Common myeloid progenitor, CD34-positive (primary cell): ENCODE results near the gene ATXN7L1.

Experiments used
- CTCF ChIA-PET: fragments of 350-600 bp; sonication (Branson Sonifier 250); formaldehyde crosslinking; loops from one replicate; lab custom pipeline; 2021; ENCODE audit warnings: antibody characterized with exemption; lab: Charles Lee
- POLR2A ChIA-PET: fragments of 350-600 bp; sonication (Branson Sonifier 250); formaldehyde crosslinking; loops from one replicate; lab custom pipeline; 2021; ENCODE audit warnings: antibody characterized with exemption; lab: Charles Lee
- DNase-seq, 3 donors: peaks; one replicate each; pipeline versions ENCODE4 v3.0.0 to v3.0.0-alpha.2; 2013
- H3K27ac ChIP-seq, 2 experiments: 1 replicate in 1 of 2; 2 replicates in 1 of 2; pipeline ENCODE4 v1.7.0; 2013; ENCODE audit warnings: inconsistent platforms in 2 of 2, low read length in 2 of 2, mild to moderate bottlenecking in 2 of 2, low read depth in 1 of 2, moderate library complexity in 1 of 2; ENCODE audit not compliant: severe bottlenecking in 2 of 2, insufficient read depth in 1 of 2, poor library complexity in 1 of 2
- H3K27me3 ChIP-seq, 5 experiments: replicated peaks in 2 of 5; 1 replicate in 3 of 5; 2 replicates in 2 of 5; pipeline versions ENCODE4 v1.6.1 to v1.7.0; 2013; ENCODE audit warnings: low read length in 4 of 5, mild to moderate bottlenecking in 2 of 5, moderate library complexity in 2 of 5, inconsistent platforms in 1 of 5; ENCODE audit not compliant: insufficient read depth in 5 of 5, control insufficient read depth in 4 of 5
- H3K36me3 ChIP-seq, 4 experiments: 1 replicate in 2 of 4; 2 replicates in 2 of 4; pipeline versions ENCODE4 v1.6.1 to v1.7.0; 2013; ENCODE audit warnings: low read length in 3 of 4, control low read depth in 1 of 4, mild to moderate bottlenecking in 1 of 4; ENCODE audit not compliant: control insufficient read depth in 4 of 4, insufficient read depth in 4 of 4
- H3K4me1 ChIP-seq, 4 experiments: 1 replicate in 3 of 4; 2 replicates in 1 of 4; pipeline versions ENCODE4 v1.6.1 to v1.7.1; 2013; ENCODE audit warnings: low read length in 3 of 4, mild to moderate bottlenecking in 3 of 4, control low read depth in 1 of 4, inconsistent platforms in 1 of 4, moderate library complexity in 1 of 4; ENCODE audit not compliant: control insufficient read depth in 4 of 4, insufficient read depth in 4 of 4; ENCODE audit errors: control extremely low read depth in 1 of 4
- H3K4me3 ChIP-seq, 7 experiments: 1 replicate in 4 of 7; 2 replicates in 3 of 7; pipeline versions ENCODE4 v1.5.1 to v1.7.0; 2013; ENCODE audit warnings: mild to moderate bottlenecking in 7 of 7, low read length in 6 of 7, moderate library complexity in 6 of 7, inconsistent platforms in 2 of 7, low read depth in 2 of 7, control low read depth in 1 of 7; ENCODE audit not compliant: insufficient read depth in 4 of 7, control insufficient read depth in 1 of 7; ENCODE audit errors: extremely low read depth in 1 of 7
- H3K9me3 ChIP-seq, 5 experiments: 1 replicate in 4 of 5; 2 replicates in 1 of 5; pipeline versions ENCODE4 v1.6.1 to v1.7.1; 2013; ENCODE audit warnings: low read length in 4 of 5, mild to moderate bottlenecking in 2 of 5, inconsistent platforms in 1 of 5, low read depth in 1 of 5, moderate library complexity in 1 of 5; ENCODE audit not compliant: control insufficient read depth in 4 of 5, insufficient read depth in 2 of 5; ENCODE audit errors: control extremely low read depth in 1 of 5
- WGBS: methylation state at CpG from one replicate; pipeline ENCODE4 v1.1.5; 2013; ENCODE audit not compliant: insufficient coverage; 5-methylcytosine and 5-hydroxymethylcytosine counted together

ATXN7L1 gene

GRCh38 chr7:105655067-105655466 lies 221.3 kb downstream of the ATXN7L1 start:
- POLR2A ChIA-PET: no interaction called here
- peak in 2 of 3 donors; percentile 17 to 21 for DNase-seq

GRCh38 chr7:105654095-105654686 lies 222.2 kb downstream of the ATXN7L1 start:
- POLR2A ChIA-PET: no interaction called here
- DNase-seq: no peak
- H3K4me3 ChIP-seq: no peak overlapping the region

More at GRCh38 chr7:105655067-105655466, 221.3 kb downstream of the ATXN7L1 start:
- no peaks in the 10 kb centered on the region for H3K27me3 ChIP-seq
- H3K36me3 ChIP-seq: peaks cover 9 to 50% (median 32%) of the 10 kb centered on the region in 4 experiments
- CTCF ChIA-PET: interaction anchor here (0.8 to 5.9 kb wide), 8 partner anchors 8 to 517 kb away, joined by 3 to 41 read pairs (median 4); no protein-coding TSS in a partner anchor
- H3K27ac ChIP-seq: no peak overlapping the region
- H3K4me3 ChIP-seq: no peak overlapping the region
- 57% methylated on average over 1 of the region's 3 CpGs for WGBS
- peaks cover 0 to 12% (median 4%) of the 10 kb centered on the region in 4 experiments for H3K4me1 ChIP-seq
- no peaks in the 10 kb centered on the region for H3K9me3 ChIP-seq

GRCh38 chr7:105653441-105654005 lies 222.9 kb downstream of the ATXN7L1 start:
- ChIA-PET CTCF (interaction anchor here (0.8 to 4.6 kb wide), 11 partner anchors 9 to 500 kb away, joined by 3 to 21 read pairs (median 5); no protein-coding TSS in a partner anchor), POLR2A (no interaction called here)
- Histone ChIP-seq H3K27me3 (no peaks in the 10 kb centered on the region), H3K9me3 (no peaks in the 10 kb centered on the region), H3K4me1 (peaks cover 6 to 26% (median 15%) of the 10 kb centered on the region in 4 experiments), H3K36me3 (peaks cover 12 to 49% (median 26%) of the 10 kb centered on the region in 4 experiments), H3K4me3 (no peak overlapping the region), H3K27ac (no peak overlapping the region)
- WGBS: 97% methylated on average over 6 of the region's 6 CpGs
- no peak for DNase-seq

More at GRCh38 chr7:105654095-105654686, 222.2 kb downstream of the ATXN7L1 start:
- Histone ChIP-seq H3K36me3 (peaks cover 12 to 48% (median 28%) of the 10 kb centered on the region in 4 experiments), H3K4me1 (peaks cover 3 to 19% (median 9%) of the 10 kb centered on the region in 4 experiments), H3K9me3 (no peaks in the 10 kb centered on the region), H3K27me3 (no peaks in the 10 kb centered on the region), H3K27ac (no peak overlapping the region)
- CTCF ChIA-PET: interaction anchor here (0.6 to 5.9 kb wide), 11 partner anchors 8 to 518 kb away, joined by 3 to 41 read pairs (median 3); no protein-coding TSS in a partner anchor
- WGBS: 100% methylated on average over 5 of the region's 8 CpGs

- CTCF ChIA-PET: interaction anchor here (0.7 to 4.6 kb wide), 26 partner anchors 9 to 515 kb away, joined by 3 to 21 read pairs (median 3); no protein-coding TSS in a partner anchor
- Histone ChIP-seq H3K9me3 (no peaks in the 10 kb centered on the region), H3K27me3 (no peaks in the 10 kb centered on the region), H3K4me3 (no peak overlapping the region), H3K36me3 (peaks cover 12 to 57% (median 25%) of the 10 kb centered on the region in 4 experiments), H3K27ac (no peak overlapping the region), H3K4me1 (peaks cover 6 to 34% (median 20%) of the 10 kb centered on the region in 4 experiments)
- WGBS: 73% methylated on average over 8 of the region's 8 CpGs
- peak; percentile 50 to 74 (median 64) for DNase-seq
- POLR2A ChIA-PET: interaction anchor here (0.8 kb wide), 1 partner anchor 391 kb away, joined by 3 read pairs; no protein-coding TSS in a partner anchor
Measured at GRCh38 chr7:105652359-105652993, 223.9 kb downstream of the ATXN7L1 start.

- POLR2A ChIA-PET: no interaction called here
- H3K4me3 ChIP-seq: no peak overlapping the region
- peaks cover 12 to 61% (median 26%) of the 10 kb centered on the region in 4 experiments for H3K36me3 ChIP-seq
- no peak for DNase-seq
- no peaks in the 10 kb centered on the region for H3K9me3 ChIP-seq
- peaks cover 6 to 34% (median 20%) of the 10 kb centered on the region in 4 experiments for H3K4me1 ChIP-seq
- WGBS: 100% methylated on average over 1 of the region's 2 CpGs
- no peak overlapping the region for H3K27ac ChIP-seq
- CTCF ChIA-PET: interaction anchor here (0.7 to 4.6 kb wide), 16 partner anchors 8 to 519 kb away, joined by 3 to 21 read pairs (median 4); no protein-coding TSS in a partner anchor
- H3K27me3 ChIP-seq: no peaks in the 10 kb centered on the region
Measured at GRCh38 chr7:105651798-105652197, 224.6 kb downstream of the ATXN7L1 start.

- peaks cover 12 to 52% (median 22%) of the 10 kb centered on the region in 4 experiments for H3K36me3 ChIP-seq
Measured at GRCh38 chr7:105650382-105650970, 225.9 kb downstream of the ATXN7L1 start.

More at GRCh38 chr7:105650382-105650970, 225.9 kb downstream of the ATXN7L1 start:
- H3K4me3 ChIP-seq: no peak overlapping the region
- ChIA-PET CTCF (interaction anchor here (1.2 to 4.6 kb wide), 5 partner anchors 9 to 390 kb away, joined by 3 to 21 read pairs (median 6); no protein-coding TSS in a partner anchor), POLR2A (no interaction called here)
- H3K27me3 ChIP-seq: no peaks in the 10 kb centered on the region
- 94% methylated on average over 2 of the region's 2 CpGs for whole genome bisulfite sequencing
- no peaks in the 10 kb centered on the region for H3K9me3 ChIP-seq
- peaks cover 6 to 25% (median 19%) of the 10 kb centered on the region in 4 experiments for H3K4me1 ChIP-seq
- no peak for DNase-seq
- H3K27ac ChIP-seq: no peak overlapping the region
